SU-DHL-6 (cell line): ENCODE results near the gene APBB2.
A peak's percentile ranks its signal among the peaks of the same experiment; 100 is the strongest.
"Not testable (repeated sequence)": the region's sequence is repeated elsewhere in the genome, so short reads cannot be mapped to it uniquely, and the experiment has no call there.

Source experiments
- H2AFZ ChIP-seq: fragments of 200-600 bp; sonication (generic); 2 replicates; pipeline ENCODE4 v1.6.1; 2014; ENCODE audit warnings: low read depth, mild to moderate bottlenecking, moderate library complexity, mixed read lengths, antibody characterized with exemption, low read length; ENCODE audit not compliant: severe bottlenecking
- H3F3A ChIP-seq: fragments of 200-600 bp; shearing (Covaris generic); 2 replicates; pipeline ENCODE4 v1.6.0; 2016; ENCODE audit warnings: antibody characterized with exemption, mild to moderate bottlenecking; ENCODE audit not compliant: insufficient read depth
- H3K27ac ChIP-seq: fragments of 200-600 bp; sonication (generic); 2 replicates; pipeline ENCODE4 v1.5.1; 2016; ENCODE audit warnings: low read depth, mild to moderate bottlenecking, low read length, moderate library complexity, mixed read lengths
- H3K27me3 ChIP-seq: fragments of 200-600 bp; sonication (generic), shearing (Covaris generic); 2 replicates; pipeline ENCODE4 v1.6.0; 2014; ENCODE audit warnings: mild to moderate bottlenecking, low read length
- H3K36me3 ChIP-seq: fragments of 200-600 bp; sonication (generic); 2 replicates; pipeline ENCODE4 v1.6.1; 2014; ENCODE audit warnings: mild to moderate bottlenecking, low read length, mixed read lengths
- H3K4me2 ChIP-seq: fragments of 300-600, 200-600 bp; shearing (Covaris generic), sonication (generic); 2 replicates; pipeline ENCODE4 v1.6.0; 2014; ENCODE audit warnings: low read length, low read depth, mild to moderate bottlenecking; ENCODE audit not compliant: poor library complexity, severe bottlenecking
- H3K4me3 ChIP-seq: fragments of 200-600 bp; sonication (generic); 2 replicates; pipeline ENCODE4 v1.5.1; 2014; ENCODE audit warnings: antibody characterized with exemption, low read length, mild to moderate bottlenecking, mixed read lengths; ENCODE audit not compliant: insufficient read depth, poor library complexity, severe bottlenecking
- H3K79me2 ChIP-seq: fragments of 200-600 bp; sonication (generic); 2 replicates; pipeline ENCODE4 v1.6.1; 2014; ENCODE audit warnings: mild to moderate bottlenecking, low read length, moderate library complexity; ENCODE audit not compliant: insufficient read depth
- H3K9ac ChIP-seq: fragments of 200-600 bp; sonication (generic); 2 replicates; pipeline ENCODE4 v1.7.0; 2014; ENCODE audit warnings: mild to moderate bottlenecking, low read length
- H3K9me2 ChIP-seq: fragments of 200-600 bp; sonication (generic); replicated peaks from 2 replicates; pipeline ENCODE4 v1.6.1; 2014; ENCODE audit warnings: low read length; ENCODE audit not compliant: insufficient read depth
- H3K9me3 ChIP-seq: fragments of 200-600 bp; sonication (generic); 2 replicates; pipeline ENCODE4 v1.6.1; 2014; ENCODE audit warnings: low read length, mixed read lengths; ENCODE audit not compliant: insufficient read depth
- H4K20me1 ChIP-seq: fragments of 200-600 bp; sonication (generic); 2 replicates; pipeline ENCODE4 v1.6.1; 2014; ENCODE audit warnings: low read depth, mild to moderate bottlenecking, antibody characterized with exemption, low read length, moderate library complexity, mixed read lengths
- EZH2phosphoT487 ChIP-seq: fragments of 200-600 bp; sonication (generic), shearing (Covaris generic); conservative IDR thresholded peaks from 2 replicates; pipeline ENCODE4 v1.6.1; 2018; ENCODE audit warnings: mild to moderate bottlenecking, antibody characterized with exemption, low read length, moderate library complexity, mixed read lengths
- TF ChIP-seq, protein P1 (sequence below): fragments of 200-600 bp; sonication (generic); IDR thresholded peaks from one replicate; pipeline ENCODE4 v1.5.1; 2017; ENCODE audit warnings: antibody characterized with exemption, mild to moderate bottlenecking, low read length, moderate library complexity; ENCODE audit not compliant: insufficient read depth, poor library complexity, severe bottlenecking

The APBB2 gene

DNA sequence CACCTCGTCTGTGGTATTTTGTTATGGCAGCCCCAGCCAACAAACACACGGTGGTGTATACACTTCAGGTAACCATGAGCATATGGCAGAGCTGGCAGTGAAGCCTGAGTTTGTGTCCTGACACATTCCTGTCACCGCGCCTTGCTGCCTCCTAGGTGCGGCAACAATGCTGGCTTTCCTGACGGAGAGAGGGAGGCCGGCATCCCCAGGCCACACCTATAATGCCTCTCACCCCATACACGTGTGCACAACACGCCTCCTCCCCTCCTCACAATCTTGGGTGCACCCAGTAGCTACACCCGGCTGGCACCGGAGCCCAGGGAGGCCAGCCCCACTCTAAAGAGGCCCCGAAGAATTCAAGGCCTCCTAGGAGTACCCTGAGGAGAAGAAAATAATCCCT lies 306.0 kb downstream of the APBB2 start:
- H3K9ac ChIP-seq: no peak overlapping the region
- peak overlapping the region; percentile 32 for H2AFZ ChIP-seq
- no peak overlapping the region for H3K27ac ChIP-seq
- no peak for TF ChIP-seq EZH2phosphoT487
- TF ChIP-seq, protein P1, sequence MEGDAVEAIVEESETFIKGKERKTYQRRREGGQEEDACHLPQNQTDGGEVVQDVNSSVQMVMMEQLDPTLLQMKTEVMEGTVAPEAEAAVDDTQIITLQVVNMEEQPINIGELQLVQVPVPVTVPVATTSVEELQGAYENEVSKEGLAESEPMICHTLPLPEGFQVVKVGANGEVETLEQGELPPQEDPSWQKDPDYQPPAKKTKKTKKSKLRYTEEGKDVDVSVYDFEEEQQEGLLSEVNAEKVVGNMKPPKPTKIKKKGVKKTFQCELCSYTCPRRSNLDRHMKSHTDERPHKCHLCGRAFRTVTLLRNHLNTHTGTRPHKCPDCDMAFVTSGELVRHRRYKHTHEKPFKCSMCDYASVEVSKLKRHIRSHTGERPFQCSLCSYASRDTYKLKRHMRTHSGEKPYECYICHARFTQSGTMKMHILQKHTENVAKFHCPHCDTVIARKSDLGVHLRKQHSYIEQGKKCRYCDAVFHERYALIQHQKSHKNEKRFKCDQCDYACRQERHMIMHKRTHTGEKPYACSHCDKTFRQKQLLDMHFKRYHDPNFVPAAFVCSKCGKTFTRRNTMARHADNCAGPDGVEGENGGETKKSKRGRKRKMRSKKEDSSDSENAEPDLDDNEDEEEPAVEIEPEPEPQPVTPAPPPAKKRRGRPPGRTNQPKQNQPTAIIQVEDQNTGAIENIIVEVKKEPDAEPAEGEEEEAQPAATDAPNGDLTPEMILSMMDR: no peak
- no peak overlapping the region for H3K4me2 ChIP-seq
- no peaks in the 10 kb centered on the region for H3K79me2 ChIP-seq
- no peaks in the 10 kb centered on the region for H3K9me3 ChIP-seq
- no peaks in the 10 kb centered on the region for H3K36me3 ChIP-seq
- no peaks in the 10 kb centered on the region for H3K9me2 ChIP-seq
- no peaks in the 10 kb centered on the region for H4K20me1 ChIP-seq
- H3F3A ChIP-seq: no peaks in the 10 kb centered on the region
- H3K4me3 ChIP-seq: no peak overlapping the region
- no peaks in the 10 kb centered on the region for H3K27me3 ChIP-seq

DNA sequence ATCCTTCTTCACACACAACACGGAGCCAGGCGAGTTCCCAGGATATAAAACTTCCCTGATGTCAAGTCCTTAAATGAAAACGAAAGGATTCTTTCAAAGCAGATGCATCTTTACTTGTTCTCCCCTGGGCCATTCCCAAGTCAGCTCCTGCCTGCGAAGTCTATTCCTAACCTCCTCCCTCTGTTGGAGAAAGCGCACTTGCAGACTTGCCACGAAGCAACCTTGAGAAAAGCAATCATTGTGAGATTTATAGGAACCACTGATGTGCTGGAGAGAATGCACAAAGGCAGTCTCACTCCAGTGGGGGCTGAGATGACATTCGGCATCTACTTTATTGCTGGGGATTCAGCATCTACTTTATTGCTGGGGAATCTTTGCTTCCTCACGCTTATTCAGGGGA lies 308.9 kb downstream of the APBB2 start:
- H4K20me1 ChIP-seq: no peaks in the 10 kb centered on the region
- H3K27ac ChIP-seq: no peak overlapping the region
- H3K79me2 ChIP-seq: no peaks in the 10 kb centered on the region
- H3K4me3 ChIP-seq: no peak overlapping the region
- no peak overlapping the region for H3K4me2 ChIP-seq
- H3K9ac ChIP-seq: no peak overlapping the region
- H2AFZ ChIP-seq: no peak overlapping the region
- H3F3A ChIP-seq: no peaks in the 10 kb centered on the region
- no peaks in the 10 kb centered on the region for H3K9me3 ChIP-seq
- TF ChIP-seq EZH2phosphoT487: no peak
- TF ChIP-seq, protein P1: no peak
- H3K27me3 ChIP-seq: no peaks in the 10 kb centered on the region
- H3K36me3 ChIP-seq: no peaks in the 10 kb centered on the region
- no peaks in the 10 kb centered on the region for H3K9me2 ChIP-seq

DNA sequence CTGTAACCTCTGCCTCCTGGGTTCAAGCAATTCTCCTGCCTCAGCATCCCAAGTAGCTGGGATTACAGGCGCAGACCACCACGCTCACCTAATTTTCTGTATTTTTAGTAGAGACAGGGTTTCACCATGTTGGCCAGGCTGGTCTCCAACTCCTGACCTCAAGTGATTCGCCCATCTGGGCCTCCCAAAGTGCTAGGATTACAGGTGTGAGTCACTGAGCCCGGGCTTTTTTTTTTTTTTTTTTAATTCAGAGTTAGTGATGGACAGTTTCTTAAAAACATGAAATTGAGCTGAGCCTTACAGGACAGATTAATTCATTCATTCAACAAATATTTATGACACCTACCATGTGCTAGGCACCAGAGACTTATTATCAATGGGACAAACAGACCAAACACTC lies 313.8 kb downstream of the APBB2 start:
- not testable (repeated sequence) for H3K79me2 ChIP-seq, H3K9ac ChIP-seq, H2AFZ ChIP-seq

DNA sequence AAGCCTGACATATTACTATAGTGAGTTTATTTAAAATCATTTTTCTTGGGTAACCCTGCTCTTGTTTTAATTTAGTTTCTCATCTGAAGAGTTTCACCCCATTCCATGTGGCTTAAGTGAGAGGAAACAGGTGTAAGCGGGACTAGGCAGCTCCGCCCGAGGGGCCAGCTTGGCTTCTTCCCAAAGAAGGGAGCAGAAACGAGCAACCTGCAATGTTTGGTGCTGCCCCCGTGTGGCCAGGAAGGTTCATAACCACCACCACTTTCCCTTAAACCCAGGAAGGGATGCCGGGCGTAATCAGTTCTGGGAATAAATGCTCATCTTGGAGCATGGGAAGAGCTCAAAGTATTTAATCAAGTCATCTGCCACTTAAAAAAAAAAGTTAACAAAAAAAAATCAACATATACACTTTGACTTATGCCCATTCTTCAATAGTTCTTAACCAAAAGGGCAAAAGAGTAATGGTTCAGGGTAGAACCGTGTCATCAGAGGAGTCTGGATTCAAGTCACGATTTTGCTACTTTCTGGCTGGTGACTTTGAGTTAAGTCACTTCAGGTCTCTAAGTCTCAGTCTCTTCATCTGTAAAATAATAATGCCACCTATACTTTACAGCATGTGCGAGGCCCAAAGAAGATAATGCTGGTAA lies 316.7 kb downstream of the APBB2 start:
- TF ChIP-seq, protein P1: peak; percentile 88
- TF ChIP-seq EZH2phosphoT487: no peak
- Histone ChIP-seq H3K9me3 (no peaks in the 10 kb centered on the region), H3K4me2 (peak overlapping the region; percentile 50), H4K20me1 (no peaks in the 10 kb centered on the region), H3F3A (no peaks in the 10 kb centered on the region; the same call in none of the 2 replicates), H2AFZ (peak overlapping the region; percentile 45), H3K36me3 (no peaks in the 10 kb centered on the region), H3K27ac (no peak overlapping the region), H3K9me2 (no peaks in the 10 kb centered on the region), H3K79me2 (no peaks in the 10 kb centered on the region), H3K27me3 (no peaks in the 10 kb centered on the region), H3K9ac (peak overlapping the region; percentile 8; the same call in 1 of the 2 replicates), H3K4me3 (peak overlapping the region; percentile 24)

More for the DNA sequence above, 313.8 kb downstream of the APBB2 start:
- not testable (repeated sequence) for H3F3A ChIP-seq, H3K9me3 ChIP-seq, H3K4me3 ChIP-seq, H3K4me2 ChIP-seq, H3K9me2 ChIP-seq, H3K27ac ChIP-seq, H4K20me1 ChIP-seq, H3K27me3 ChIP-seq, H3K36me3 ChIP-seq
